ENCODE results near the gene RABGAP1L.
"Not testable (repeated sequence)": the region's sequence is repeated elsewhere in the genome, so short reads cannot be mapped to it uniquely, and the experiment has no call there.

DNA sequence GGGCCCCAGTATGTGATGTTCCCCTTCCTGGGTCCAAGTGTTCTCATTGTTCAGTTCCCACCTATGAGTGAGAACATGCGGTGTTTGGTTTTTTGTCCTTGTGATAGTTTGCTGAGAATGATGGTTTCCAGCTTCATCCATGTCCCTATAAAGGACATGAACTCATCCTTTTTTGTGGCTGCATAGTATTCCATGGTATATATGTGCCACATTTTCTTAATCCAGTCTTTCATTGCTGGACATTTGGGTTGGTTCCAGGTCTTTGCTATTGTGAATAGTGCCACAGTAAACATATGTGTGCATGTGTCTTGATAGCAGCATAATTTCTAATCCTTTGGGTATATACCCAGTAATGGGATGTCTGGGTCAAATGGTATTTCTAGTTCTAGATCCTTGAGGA lies 736.3 kb downstream of the RABGAP1L start:
- TF ChIP-seq, protein P1, sequence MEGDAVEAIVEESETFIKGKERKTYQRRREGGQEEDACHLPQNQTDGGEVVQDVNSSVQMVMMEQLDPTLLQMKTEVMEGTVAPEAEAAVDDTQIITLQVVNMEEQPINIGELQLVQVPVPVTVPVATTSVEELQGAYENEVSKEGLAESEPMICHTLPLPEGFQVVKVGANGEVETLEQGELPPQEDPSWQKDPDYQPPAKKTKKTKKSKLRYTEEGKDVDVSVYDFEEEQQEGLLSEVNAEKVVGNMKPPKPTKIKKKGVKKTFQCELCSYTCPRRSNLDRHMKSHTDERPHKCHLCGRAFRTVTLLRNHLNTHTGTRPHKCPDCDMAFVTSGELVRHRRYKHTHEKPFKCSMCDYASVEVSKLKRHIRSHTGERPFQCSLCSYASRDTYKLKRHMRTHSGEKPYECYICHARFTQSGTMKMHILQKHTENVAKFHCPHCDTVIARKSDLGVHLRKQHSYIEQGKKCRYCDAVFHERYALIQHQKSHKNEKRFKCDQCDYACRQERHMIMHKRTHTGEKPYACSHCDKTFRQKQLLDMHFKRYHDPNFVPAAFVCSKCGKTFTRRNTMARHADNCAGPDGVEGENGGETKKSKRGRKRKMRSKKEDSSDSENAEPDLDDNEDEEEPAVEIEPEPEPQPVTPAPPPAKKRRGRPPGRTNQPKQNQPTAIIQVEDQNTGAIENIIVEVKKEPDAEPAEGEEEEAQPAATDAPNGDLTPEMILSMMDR (conservative IDR thresholded peaks at IDR 0.05; ENCODE audit: low read length): not testable (repeated sequence)
- not testable (repeated sequence) for TF ChIP-seq EZH2phosphoT487 (IDR thresholded peaks at IDR 0.05; ENCODE audit: borderline replicate concordance)
